H1 (cell line): ENCODE measurements around the gene PRCD.
"Not testable (repeated sequence)": the region's sequence is repeated elsewhere in the genome, so short reads cannot be mapped to it uniquely, and the experiment has no call there.

Source experiments
- EP300 ChIP-seq, 2 experiments: IDR thresholded peaks; 1 replicate in 1 of 2; 2 replicates in 1 of 2; pipeline ENCODE4 v1.6.1; 2011 to 2012; ENCODE audit warnings: low read depth in 2 of 2, low read length in 2 of 2, mild to moderate bottlenecking in 2 of 2, borderline replicate concordance in 1 of 2, inconsistent platforms in 1 of 2, moderate library complexity in 1 of 2
- EZH2 ChIP-seq: fragments of 200-600 bp; sonication (generic); IDR thresholded peaks from 2 replicates; pipeline ENCODE4 v1.7.1; 2012; ENCODE audit warnings: low read depth, mild to moderate bottlenecking, moderate library complexity, low read length, inconsistent platforms; ENCODE audit not compliant: severe bottlenecking
- MAFK ChIP-seq: IDR thresholded peaks from 2 replicates; pipeline ENCODE4 v1.6.1; 2012; ENCODE audit warnings: low read depth, mild to moderate bottlenecking, improper control_type of control experiment, low read length
- POLR2A ChIP-seq, 2 experiments: IDR thresholded peaks; 1 replicate in 1 of 2; 2 replicates in 1 of 2; pipeline ENCODE4 v1.6.1; 2011; ENCODE audit warnings: low read depth in 2 of 2, low read length in 2 of 2, mild to moderate bottlenecking in 2 of 2; ENCODE audit errors: control extremely low read depth in 1 of 2
- POLR2AphosphoS5 ChIP-seq: IDR thresholded peaks from 2 replicates; pipeline ENCODE4 v1.6.1; 2011; ENCODE audit warnings: low read depth, low read length
- RAD21 ChIP-seq, 2 experiments: IDR thresholded peaks in 1 of 2; conservative IDR thresholded peaks in 1 of 2; 2 replicates each; pipeline ENCODE4 v1.6.1; 2011; ENCODE audit warnings: low read depth in 2 of 2, low read length in 2 of 2, improper control_type of control experiment in 1 of 2, inconsistent platforms in 1 of 2, mild to moderate bottlenecking in 1 of 2, moderate library complexity in 1 of 2
- RBBP5 ChIP-seq: IDR thresholded peaks from 2 replicates; pipeline ENCODE4 v1.7.1; 2012; ENCODE audit warnings: low read depth, mild to moderate bottlenecking, inconsistent platforms, low read length, moderate library complexity, borderline replicate concordance
- SUZ12 ChIP-seq: fragments of 200-600 bp; sonication (generic); IDR thresholded peaks from 2 replicates; pipeline ENCODE4 v1.6.1; 2012; ENCODE audit warnings: mild to moderate bottlenecking, inconsistent platforms, low read length, moderate library complexity, mixed read lengths
- ZNF274 ChIP-seq: IDR thresholded peaks from 2 replicates; pipeline ENCODE4 v1.7.0; 2012; ENCODE audit warnings: low read length, borderline replicate concordance; ENCODE audit errors: extremely low read depth
- TF ChIP-seq, protein P1 (sequence below), 3 experiments: IDR thresholded peaks; 1 replicate in 2 of 3; 2 replicates in 1 of 3; pipeline versions ENCODE4 v1.5.1 to v1.6.1; 2011; ENCODE audit warnings: low read length in 3 of 3, mild to moderate bottlenecking in 3 of 3, inconsistent platforms in 2 of 3, low read depth in 1 of 3, moderate library complexity in 1 of 3; ENCODE audit not compliant: insufficient read depth in 1 of 3; ENCODE audit errors: control extremely low read depth in 1 of 3

GRCh38 chr17:76563359-76563758, 23.5 kb downstream of the PRCD start:
- TF ChIP-seq RAD21 (IDR thresholded peaks at IDR 0.05 in 1 of 2, conservative IDR thresholded peaks at IDR 0.05 in 1 of 2; ENCODE audit: low read depth in 2 of 2, low read length in 2 of 2); RBBP5; EP300 (IDR thresholded peaks at IDR 0.05; ENCODE audit: borderline replicate concordance in 1 of 2, low read depth in 2 of 2, low read length in 2 of 2); POLR2AphosphoS5; EZH2; MAFK; POLR2A (IDR thresholded peaks at IDR 0.05; ENCODE audit: control extremely low read depth in 1 of 2, low read depth in 2 of 2, low read length in 2 of 2); SUZ12; ZNF274: not testable (repeated sequence)
- TF ChIP-seq, protein P1, sequence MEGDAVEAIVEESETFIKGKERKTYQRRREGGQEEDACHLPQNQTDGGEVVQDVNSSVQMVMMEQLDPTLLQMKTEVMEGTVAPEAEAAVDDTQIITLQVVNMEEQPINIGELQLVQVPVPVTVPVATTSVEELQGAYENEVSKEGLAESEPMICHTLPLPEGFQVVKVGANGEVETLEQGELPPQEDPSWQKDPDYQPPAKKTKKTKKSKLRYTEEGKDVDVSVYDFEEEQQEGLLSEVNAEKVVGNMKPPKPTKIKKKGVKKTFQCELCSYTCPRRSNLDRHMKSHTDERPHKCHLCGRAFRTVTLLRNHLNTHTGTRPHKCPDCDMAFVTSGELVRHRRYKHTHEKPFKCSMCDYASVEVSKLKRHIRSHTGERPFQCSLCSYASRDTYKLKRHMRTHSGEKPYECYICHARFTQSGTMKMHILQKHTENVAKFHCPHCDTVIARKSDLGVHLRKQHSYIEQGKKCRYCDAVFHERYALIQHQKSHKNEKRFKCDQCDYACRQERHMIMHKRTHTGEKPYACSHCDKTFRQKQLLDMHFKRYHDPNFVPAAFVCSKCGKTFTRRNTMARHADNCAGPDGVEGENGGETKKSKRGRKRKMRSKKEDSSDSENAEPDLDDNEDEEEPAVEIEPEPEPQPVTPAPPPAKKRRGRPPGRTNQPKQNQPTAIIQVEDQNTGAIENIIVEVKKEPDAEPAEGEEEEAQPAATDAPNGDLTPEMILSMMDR (IDR thresholded peaks at IDR 0.05; ENCODE audit: control extremely low read depth in 1 of 3, insufficient read depth in 1 of 3, low read depth in 1 of 3, low read length in 3 of 3) = not testable (repeated sequence)
